Activated naive CD8-positive, alpha-beta T cell treated with anti-CD3 and anti-CD28 coated beads for 36 hours (primary cell): ENCODE results near the gene TLK1. TPM values are rescaled to one million over a fixed set of nuclear protein-coding genes. Genes with fewer than 3 reads are reported as not detected.

Experiments
- DNase-seq: peaks from one replicate; pipeline ENCODE4 v3.0.0; 2021
- H3K27ac Mint-ChIP-seq: one replicate; pipeline ENCODE4 v1.8.0; 2022; ENCODE audit warnings: mild to moderate bottlenecking, moderate library complexity, mixed read lengths
- H3K27me3 Mint-ChIP-seq: one replicate; pipeline ENCODE4 v1.8.0; 2022; ENCODE audit warnings: mild to moderate bottlenecking, mixed read lengths
- H3K36me3 Mint-ChIP-seq: one replicate; pipeline ENCODE4 v1.8.0; 2021; ENCODE audit warnings: mild to moderate bottlenecking, mixed read lengths
- H3K4me1 Mint-ChIP-seq: one replicate; pipeline ENCODE4 v1.8.0; 2021; ENCODE audit warnings: mixed read lengths
- H3K4me3 Mint-ChIP-seq: one replicate; pipeline ENCODE4 v1.8.0; 2022; ENCODE audit warnings: mild to moderate bottlenecking, moderate library complexity, mixed read lengths
- H3K9me3 Mint-ChIP-seq: one replicate; pipeline ENCODE4 v1.8.0; 2022; ENCODE audit warnings: mixed read lengths
- total RNA-seq, 2 experiments: library from RNA; stranded (reverse); gene quantifications; one replicate each; pipeline ENCODE4 v1.2.3, GENCODE V29; 2021

Gene TLK1
- total RNA-seq, 2 experiments from 2014 or later, result 61.9 to 66.0 TPM

DNA sequence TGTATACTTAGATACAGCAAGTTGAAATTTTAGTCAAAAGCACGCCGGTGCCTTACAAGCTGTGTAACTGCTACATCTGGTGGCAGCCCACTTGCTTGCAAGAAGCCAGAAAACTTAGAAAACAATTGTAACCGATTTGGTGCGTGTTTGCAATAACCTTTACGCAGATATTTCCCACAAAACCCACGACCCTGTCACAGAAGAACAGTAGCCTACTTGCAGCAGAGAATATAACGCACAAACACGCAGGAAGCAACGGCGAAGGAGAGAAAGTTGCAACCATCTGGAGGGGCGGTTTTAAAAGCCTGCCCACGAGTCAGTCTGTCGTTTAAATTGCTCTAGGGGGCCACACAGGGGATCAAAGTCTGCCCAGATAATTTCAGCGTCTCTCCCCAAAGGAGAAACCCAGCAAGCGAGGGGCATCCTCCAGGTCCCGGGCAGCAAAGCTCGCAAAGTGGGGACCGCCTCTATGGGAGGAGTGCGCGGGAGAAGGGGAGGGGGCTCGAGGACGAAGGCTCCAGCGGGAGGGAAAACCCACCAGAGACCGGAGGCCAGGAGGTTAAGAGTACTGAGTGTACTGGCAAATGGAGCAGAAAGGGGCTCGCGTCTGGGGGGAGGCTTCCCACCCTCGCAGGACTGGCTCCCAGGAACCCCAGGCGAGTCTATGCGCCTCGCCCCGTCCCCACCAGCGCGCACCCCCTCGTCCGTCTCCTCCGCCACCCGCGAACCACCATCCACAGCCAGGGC is 1.1 kb downstream of the TLK1 start:
- no peaks in the 10 kb centered on the region for H3K27me3 Mint-ChIP-seq
- H3K36me3 Mint-ChIP-seq, result peaks cover 9% of the 10 kb centered on the region
- peak; percentile 56 for DNase-seq
- H3K27ac Mint-ChIP-seq, result peak overlapping the region; percentile 96
- H3K4me1 Mint-ChIP-seq, result peaks cover 62% of the 10 kb centered on the region
- H3K4me3 Mint-ChIP-seq, result peak overlapping the region; percentile 97
- H3K9me3 Mint-ChIP-seq, result no peaks in the 10 kb centered on the region

- Mint-ChIP-seq H3K27me3 (no peaks in the 10 kb centered on the region), H3K36me3 (peaks cover 9% of the 10 kb centered on the region), H3K4me1 (peaks cover 68% of the 10 kb centered on the region)
Observed at GRCh38 chr2:171158790-171159371, 1.8 kb downstream of the TLK1 start.

GRCh38 chr2:171158036-171158789 is 2.5 kb downstream of the TLK1 start:
- Mint-ChIP-seq H3K27ac (no peak overlapping the region), H3K9me3 (no peaks in the 10 kb centered on the region), H3K4me3 (peak overlapping the region; percentile 97), H3K4me1 (peaks cover 64% of the 10 kb centered on the region), H3K27me3 (no peaks in the 10 kb centered on the region), H3K36me3 (peaks cover 9% of the 10 kb centered on the region)
- DNase-seq, result no peak

More at GRCh38 chr2:171158790-171159371, 1.8 kb downstream of the TLK1 start:
- no peak for DNase-seq
- Mint-ChIP-seq H3K27ac (peak overlapping the region; percentile 96), H3K4me3 (peak overlapping the region; percentile 97), H3K9me3 (no peaks in the 10 kb centered on the region)

GRCh38 chr2:171157109-171157500 is 3.6 kb downstream of the TLK1 start:
- Mint-ChIP-seq H3K27me3 (no peaks in the 10 kb centered on the region), H3K4me3 (peak overlapping the region; percentile 10), H3K4me1 (peaks cover 61% of the 10 kb centered on the region), H3K27ac (peak overlapping the region; percentile 63), H3K36me3 (peaks cover 9% of the 10 kb centered on the region), H3K9me3 (no peaks in the 10 kb centered on the region)
- DNase-seq, result no peak

GRCh38 chr2:171154348-171154747 is 6.3 kb downstream of the TLK1 start:
- Mint-ChIP-seq H3K4me3 (no peak overlapping the region), H3K27ac (no peak overlapping the region), H3K36me3 (peaks cover 12% of the 10 kb centered on the region), H3K9me3 (no peaks in the 10 kb centered on the region), H3K27me3 (no peaks in the 10 kb centered on the region), H3K4me1 (peaks cover 64% of the 10 kb centered on the region)
- no peak for DNase-seq

- Mint-ChIP-seq H3K4me3 (no peak overlapping the region), H3K4me1 (peaks cover 62% of the 10 kb centered on the region), H3K27me3 (no peaks in the 10 kb centered on the region), H3K27ac (no peak overlapping the region), H3K36me3 (peaks cover 5% of the 10 kb centered on the region), H3K9me3 (no peaks in the 10 kb centered on the region)
- DNase-seq, result no peak
Observed at GRCh38 chr2:171150694-171151285, 9.9 kb downstream of the TLK1 start.

DNA sequence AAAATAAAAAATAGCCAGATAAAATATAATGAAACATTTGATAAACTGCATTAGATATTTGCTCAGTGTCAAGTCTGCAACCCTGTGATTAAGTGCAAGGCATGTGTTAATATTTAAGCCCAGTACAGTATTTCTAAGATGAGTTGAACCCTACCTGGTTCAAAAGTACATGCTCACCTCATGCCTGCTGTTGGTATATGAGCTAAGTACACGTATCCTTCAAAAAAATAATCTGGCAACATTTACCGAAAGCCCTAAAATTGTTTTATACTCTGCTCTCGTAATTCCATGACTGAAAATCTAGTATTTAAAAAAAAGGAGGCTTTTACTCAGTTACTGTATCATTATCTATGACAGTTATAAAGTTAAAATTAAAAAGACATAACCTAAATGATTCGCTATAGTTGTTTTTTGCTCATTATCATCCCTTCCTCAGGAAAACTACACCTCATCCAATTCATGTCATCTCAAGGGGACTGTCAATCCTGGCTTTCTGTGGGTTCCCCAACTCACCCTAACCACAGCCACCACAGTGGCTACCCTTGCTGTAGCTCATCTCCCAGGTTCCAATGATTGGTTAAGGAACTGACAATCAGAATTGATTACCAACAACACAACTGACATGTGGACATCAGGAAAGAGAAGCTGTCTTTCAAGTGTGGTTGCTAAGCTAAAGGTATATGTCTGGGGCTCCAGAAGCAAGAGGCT is 10.6 kb downstream of the TLK1 start:
- no peaks in the 10 kb centered on the region for H3K27me3 Mint-ChIP-seq
- H3K4me3 Mint-ChIP-seq, result no peak overlapping the region
- no peak overlapping the region for H3K27ac Mint-ChIP-seq
- H3K9me3 Mint-ChIP-seq, result no peaks in the 10 kb centered on the region
- peaks cover 61% of the 10 kb centered on the region for H3K4me1 Mint-ChIP-seq
- H3K36me3 Mint-ChIP-seq, result peaks cover 8% of the 10 kb centered on the region
- DNase-seq, result no peak

DNA sequence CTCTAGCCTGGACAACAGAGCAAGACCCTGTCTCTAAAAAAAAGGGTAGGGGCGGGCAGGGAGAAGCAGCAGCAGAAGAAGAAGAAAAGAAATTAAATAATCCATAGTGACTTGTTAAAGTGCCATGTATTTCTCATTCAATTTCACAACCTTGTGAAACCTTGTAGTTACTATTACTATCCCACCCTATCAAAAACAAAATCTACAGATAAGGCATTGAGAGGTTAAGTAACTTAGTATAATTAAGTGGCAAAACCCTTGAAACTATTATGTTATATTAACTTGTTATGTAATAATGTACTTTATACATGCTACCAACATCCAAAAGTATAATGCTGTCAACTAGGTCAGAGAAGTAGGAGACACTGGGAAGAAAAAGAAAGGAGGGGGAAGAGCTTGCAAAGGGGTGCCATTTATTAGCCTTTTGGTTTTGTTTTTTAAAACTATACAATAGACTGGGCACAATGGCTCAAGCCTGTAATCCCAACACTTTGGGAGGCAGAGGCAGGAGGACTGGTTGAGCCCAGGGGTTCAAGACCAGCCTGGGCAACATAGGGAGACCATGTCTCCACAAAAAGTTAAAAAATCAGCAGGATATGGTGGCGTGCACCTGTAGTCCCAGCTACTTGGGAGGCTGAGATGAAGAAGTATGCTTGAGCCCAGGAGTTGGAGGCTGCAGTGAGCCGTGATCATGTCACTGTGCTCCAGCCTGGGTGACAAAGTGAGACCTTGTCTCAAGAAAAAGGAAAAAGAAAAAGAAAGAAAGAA is 11.3 kb downstream of the TLK1 start:
- DNase-seq, result no peak
- Mint-ChIP-seq H3K27ac (no peak overlapping the region), H3K36me3 (peaks cover 15% of the 10 kb centered on the region), H3K27me3 (no peaks in the 10 kb centered on the region), H3K4me3 (no peak overlapping the region), H3K4me1 (peaks cover 62% of the 10 kb centered on the region), H3K9me3 (no peaks in the 10 kb centered on the region)

DNA sequence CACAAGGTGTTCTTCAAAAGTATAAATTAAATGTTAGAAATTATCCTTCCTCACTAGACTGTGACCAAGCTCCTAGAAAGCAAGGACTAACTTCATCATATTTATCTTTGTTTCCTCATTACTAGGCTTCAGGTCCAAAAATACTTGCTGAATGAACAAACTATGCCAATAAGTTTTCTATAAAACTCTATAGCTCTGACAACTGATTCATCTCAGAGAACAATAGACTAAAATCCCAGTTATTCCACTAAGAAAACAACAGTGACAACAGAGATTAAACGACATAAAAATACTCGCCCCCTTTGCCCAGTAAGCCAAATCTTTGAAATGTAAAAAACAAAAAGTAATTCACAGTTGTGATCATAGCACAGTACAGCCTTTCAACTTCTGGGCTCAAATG is 13.6 kb downstream of the TLK1 start:
- no peak overlapping the region for H3K4me3 Mint-ChIP-seq
- no peak for DNase-seq
- H3K27ac Mint-ChIP-seq, result no peak overlapping the region
- no peaks in the 10 kb centered on the region for H3K27me3 Mint-ChIP-seq
- H3K9me3 Mint-ChIP-seq, result no peaks in the 10 kb centered on the region
- peaks cover 17% of the 10 kb centered on the region for H3K36me3 Mint-ChIP-seq
- peaks cover 62% of the 10 kb centered on the region for H3K4me1 Mint-ChIP-seq

GRCh38 chr2:171146633-171147032 is 14.1 kb downstream of the TLK1 start:
- no peaks in the 10 kb centered on the region for H3K27me3 Mint-ChIP-seq
- H3K36me3 Mint-ChIP-seq, result peaks cover 17% of the 10 kb centered on the region
- H3K4me1 Mint-ChIP-seq, result peaks cover 63% of the 10 kb centered on the region
- no peak overlapping the region for H3K4me3 Mint-ChIP-seq
- no peak for DNase-seq
- no peak overlapping the region for H3K27ac Mint-ChIP-seq
- no peaks in the 10 kb centered on the region for H3K9me3 Mint-ChIP-seq

DNA sequence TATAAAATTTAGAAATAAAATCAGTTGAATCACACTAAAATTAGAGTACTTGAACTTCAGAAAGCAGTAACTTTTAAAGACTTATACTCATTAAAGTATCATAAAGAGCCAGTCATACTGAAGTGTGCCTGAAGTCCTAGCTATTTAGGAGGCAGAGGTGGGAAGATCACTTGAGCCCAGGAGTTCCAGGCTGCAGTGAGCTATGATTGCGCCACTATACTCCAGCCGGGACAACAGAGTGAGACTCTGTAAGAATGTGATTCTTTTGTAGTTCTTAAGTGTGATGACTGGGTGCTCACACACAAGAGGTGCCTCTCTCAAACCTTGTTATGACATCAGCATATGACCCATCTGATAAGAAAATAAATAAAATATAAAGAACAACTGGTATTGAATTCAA is 14.6 kb downstream of the TLK1 start:
- Mint-ChIP-seq H3K9me3 (no peaks in the 10 kb centered on the region), H3K27me3 (no peaks in the 10 kb centered on the region), H3K4me3 (no peak overlapping the region), H3K27ac (no peak overlapping the region), H3K4me1 (peaks cover 67% of the 10 kb centered on the region), H3K36me3 (peaks cover 17% of the 10 kb centered on the region)
- no peak for DNase-seq

DNA sequence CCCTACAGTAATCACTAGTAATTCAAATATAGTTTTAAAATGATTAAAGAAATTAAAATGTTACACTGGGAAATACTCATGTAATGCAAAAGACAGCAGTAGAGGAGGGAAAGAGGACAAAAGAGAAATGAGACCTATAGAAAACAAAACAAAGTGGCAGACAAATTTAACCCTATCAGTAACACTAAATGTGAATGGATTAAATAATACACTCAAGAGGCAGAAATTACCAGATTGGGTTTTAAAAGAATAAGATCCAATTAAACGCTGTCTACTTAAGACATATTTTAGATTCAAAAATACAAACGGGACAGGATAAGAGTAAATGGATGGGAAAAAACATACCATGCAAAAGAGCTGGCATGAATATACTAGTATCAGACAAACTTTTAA is 17.0 kb downstream of the TLK1 start:
- Mint-ChIP-seq H3K9me3 (no peaks in the 10 kb centered on the region), H3K27ac (no peak overlapping the region), H3K27me3 (no peaks in the 10 kb centered on the region), H3K36me3 (peaks cover 15% of the 10 kb centered on the region), H3K4me1 (peaks cover 63% of the 10 kb centered on the region), H3K4me3 (no peak overlapping the region)
- DNase-seq, result no peak

DNA sequence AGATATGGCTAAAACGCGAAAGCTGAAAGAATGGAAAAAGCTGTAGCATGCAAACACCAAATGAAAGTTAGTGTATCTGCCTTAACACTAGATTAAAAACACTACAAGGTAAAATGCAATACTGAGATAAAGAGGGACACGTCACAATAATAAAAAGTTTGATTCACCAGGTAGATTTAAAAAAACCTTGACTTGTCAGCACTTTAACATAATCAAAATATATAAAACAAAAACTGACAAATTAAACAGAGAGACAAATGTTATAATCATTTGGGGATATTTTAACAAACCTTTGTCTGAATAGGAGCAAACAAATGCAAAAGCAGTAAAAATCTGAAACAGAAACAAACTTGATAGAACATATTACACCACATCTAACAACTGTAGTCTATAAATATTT is 18.3 kb downstream of the TLK1 start:
- no peak overlapping the region for H3K4me3 Mint-ChIP-seq
- DNase-seq, result no peak
- no peaks in the 10 kb centered on the region for H3K27me3 Mint-ChIP-seq
- H3K36me3 Mint-ChIP-seq, result peaks cover 15% of the 10 kb centered on the region
- peaks cover 55% of the 10 kb centered on the region for H3K4me1 Mint-ChIP-seq
- H3K9me3 Mint-ChIP-seq, result no peaks in the 10 kb centered on the region
- no peak overlapping the region for H3K27ac Mint-ChIP-seq

DNA sequence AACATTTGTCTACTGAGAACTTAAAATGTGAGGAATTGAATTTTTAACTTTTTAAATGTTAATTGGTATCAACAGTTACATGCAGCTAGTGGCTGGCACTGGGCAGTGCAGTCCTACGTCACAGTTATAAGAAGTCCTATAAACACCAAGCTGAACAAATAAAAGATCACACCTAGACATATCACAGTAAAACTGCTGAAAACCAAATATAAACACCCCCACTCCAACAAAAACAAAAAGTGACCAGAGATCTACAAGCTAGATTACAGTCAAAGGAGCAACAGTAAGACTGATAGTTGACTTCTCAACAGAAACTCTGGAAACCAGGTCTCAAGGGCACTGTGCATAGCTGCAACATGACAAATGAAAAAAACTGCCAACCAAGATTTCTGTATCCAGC is 19.4 kb downstream of the TLK1 start:
- H3K9me3 Mint-ChIP-seq, result no peaks in the 10 kb centered on the region
- peaks cover 50% of the 10 kb centered on the region for H3K4me1 Mint-ChIP-seq
- H3K27me3 Mint-ChIP-seq, result no peaks in the 10 kb centered on the region
- no peak for DNase-seq
- H3K27ac Mint-ChIP-seq, result no peak overlapping the region
- peaks cover 15% of the 10 kb centered on the region for H3K36me3 Mint-ChIP-seq
- no peak overlapping the region for H3K4me3 Mint-ChIP-seq
